Measurements from ENCODE around the gene RALGPS1. TPM values are rescaled to one million over a fixed set of nuclear protein-coding genes. Genes with fewer than 3 reads are reported as not detected.

RALGPS1 gene
- total RNA-seq, 1 experiment from 2014 or later = 18.6 TPM

DNA sequence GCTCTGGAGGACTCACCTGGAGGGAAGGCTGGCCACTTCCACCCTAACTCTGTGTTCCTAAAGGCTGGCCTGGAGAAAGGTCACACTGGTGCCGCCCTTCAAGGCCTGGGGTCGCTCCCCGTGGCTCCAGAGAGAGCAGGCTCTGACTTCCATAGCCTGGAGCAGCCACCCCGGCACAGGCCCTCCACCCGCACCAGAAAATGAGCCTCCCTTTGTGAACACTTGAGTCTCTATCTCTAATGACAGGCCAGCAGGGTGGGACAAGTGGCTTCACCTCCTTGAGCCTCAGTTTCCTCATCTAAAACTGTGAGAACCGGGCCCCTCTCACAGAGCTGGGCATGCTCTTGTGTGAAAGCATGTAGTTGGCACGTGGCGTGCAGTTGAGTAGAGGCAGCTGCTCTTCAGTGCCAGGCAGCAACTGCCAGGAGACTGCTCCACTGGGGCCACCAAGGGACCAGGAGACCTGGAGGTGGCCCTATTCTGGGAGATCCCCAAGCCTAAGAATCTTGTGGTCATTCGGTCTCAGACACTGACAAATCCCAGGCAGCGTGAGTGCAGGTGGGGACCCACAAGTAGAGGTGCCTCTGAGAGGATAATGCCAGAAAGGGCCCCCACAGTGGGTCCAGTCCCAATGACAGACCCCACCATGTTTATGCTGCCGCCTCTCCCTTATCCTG, 293.3 kb downstream of the RALGPS1 start:
- Mint-ChIP-seq H3K36me3 (ENCODE audit: insufficient read depth in 1 of 3, low read depth in 3 of 3) (peaks cover 0 to 4% (median 0%) of the 10 kb centered on the region in 3 experiments; a peak in 1 of 7 replicates), H3K9me3 (no peaks in the 10 kb centered on the region), H3K27ac (no peak overlapping the region), H3K4me3 (no peak overlapping the region), H3K4me1 (peaks cover 23 to 25% of the 10 kb centered on the region in 2 experiments), H3K27me3 (ENCODE audit: low read depth) (no peaks in the 10 kb centered on the region)
- Histone ChIP-seq H2BK120ac (ENCODE audit: low read depth, low read length, poor library complexity, severe bottlenecking) (no peak overlapping the region), H4K91ac (ENCODE audit: insufficient read length, low read depth, low read length) (no peak overlapping the region), H3K14ac (ENCODE audit: insufficient read depth, low read length) (no peak overlapping the region), H3K23me2 (ENCODE audit: insufficient read length, low read depth, low read length, poor library complexity, severe bottlenecking) (no peaks in the 10 kb centered on the region), H3T11ph (ENCODE audit: low read length) (no peak overlapping the region), H3K27me3 (ENCODE audit: insufficient read depth, low read length) (no peaks in the 10 kb centered on the region), H4K20me1 (ENCODE audit: control insufficient read depth, insufficient read depth, insufficient read length) (no peaks in the 10 kb centered on the region), H3K56ac (ENCODE audit: insufficient read length, low read depth, low read length) (no peak overlapping the region), H3K79me2 (ENCODE audit: insufficient read depth, low read length) (no peaks in the 10 kb centered on the region), H2AK5ac (ENCODE audit: insufficient read length, low read length) (no peak overlapping the region), H3K27ac (ENCODE audit: insufficient read length, low read depth, low read length) (no peak overlapping the region), H2BK20ac (ENCODE audit: low read depth, low read length, poor library complexity, severe bottlenecking) (no peak overlapping the region), H3K18ac (ENCODE audit: insufficient read length, low read depth, low read length) (no peak overlapping the region), H3K23ac (ENCODE audit: insufficient read length, low read depth, low read length) (no peak overlapping the region), H3K4ac (ENCODE audit: low read depth, low read length) (no peak overlapping the region), H3K79me1 (ENCODE audit: insufficient read depth, low read depth, low read length, poor library complexity, severe bottlenecking) (no peaks in the 10 kb centered on the region), H2BK15ac (ENCODE audit: low read depth, low read length) (no peak overlapping the region), H4K5ac (ENCODE audit: insufficient read length, low read depth, low read length) (no peak overlapping the region), H3K4me2 (ENCODE audit: insufficient read depth, insufficient read length, low read length) (no peak overlapping the region), H2BK5ac (ENCODE audit: insufficient read length, low read length) (no peak overlapping the region), H3K4me1 (ENCODE audit: insufficient read depth, low read length) (peaks cover 6% of the 10 kb centered on the region; the same call in 1 of the 2 replicates), H3K9me3 (ENCODE audit: control insufficient read depth, low read depth, low read length) (no peaks in the 10 kb centered on the region), H2AFZ (ENCODE audit: low read length) (no peak overlapping the region), H4K8ac (replicated peaks; ENCODE audit: insufficient read length, low read depth, low read length) (no peak overlapping the region), H3K9ac (ENCODE audit: extremely low read depth, insufficient read length, low read length) (no peak overlapping the region), H2BK12ac (ENCODE audit: insufficient read length, low read depth, low read length) (no peak overlapping the region)
- DNase-seq = no peak
- WGBS (ENCODE audit: extremely low coverage, insufficient read length, low lambda C conversion rate) = no CpG with 5 or more reads among the region's 11 CpGs
- TF ChIP-seq, protein P1, sequence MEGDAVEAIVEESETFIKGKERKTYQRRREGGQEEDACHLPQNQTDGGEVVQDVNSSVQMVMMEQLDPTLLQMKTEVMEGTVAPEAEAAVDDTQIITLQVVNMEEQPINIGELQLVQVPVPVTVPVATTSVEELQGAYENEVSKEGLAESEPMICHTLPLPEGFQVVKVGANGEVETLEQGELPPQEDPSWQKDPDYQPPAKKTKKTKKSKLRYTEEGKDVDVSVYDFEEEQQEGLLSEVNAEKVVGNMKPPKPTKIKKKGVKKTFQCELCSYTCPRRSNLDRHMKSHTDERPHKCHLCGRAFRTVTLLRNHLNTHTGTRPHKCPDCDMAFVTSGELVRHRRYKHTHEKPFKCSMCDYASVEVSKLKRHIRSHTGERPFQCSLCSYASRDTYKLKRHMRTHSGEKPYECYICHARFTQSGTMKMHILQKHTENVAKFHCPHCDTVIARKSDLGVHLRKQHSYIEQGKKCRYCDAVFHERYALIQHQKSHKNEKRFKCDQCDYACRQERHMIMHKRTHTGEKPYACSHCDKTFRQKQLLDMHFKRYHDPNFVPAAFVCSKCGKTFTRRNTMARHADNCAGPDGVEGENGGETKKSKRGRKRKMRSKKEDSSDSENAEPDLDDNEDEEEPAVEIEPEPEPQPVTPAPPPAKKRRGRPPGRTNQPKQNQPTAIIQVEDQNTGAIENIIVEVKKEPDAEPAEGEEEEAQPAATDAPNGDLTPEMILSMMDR (conservative IDR thresholded peaks at IDR 0.05) = no peak

All from H9 (cell line).